ENCODE results near the gene ZNF90. TPM values are rescaled to one million over a fixed set of nuclear protein-coding genes. Genes with fewer than 3 reads are reported as not detected.
"Not testable (repeated sequence)": the region's sequence is repeated elsewhere in the genome, so short reads cannot be mapped to it uniquely, and the experiment has no call there.

ZNF90 gene
- total RNA-seq, 1 experiment from 2014 or later: 0.40 TPM

DNA sequence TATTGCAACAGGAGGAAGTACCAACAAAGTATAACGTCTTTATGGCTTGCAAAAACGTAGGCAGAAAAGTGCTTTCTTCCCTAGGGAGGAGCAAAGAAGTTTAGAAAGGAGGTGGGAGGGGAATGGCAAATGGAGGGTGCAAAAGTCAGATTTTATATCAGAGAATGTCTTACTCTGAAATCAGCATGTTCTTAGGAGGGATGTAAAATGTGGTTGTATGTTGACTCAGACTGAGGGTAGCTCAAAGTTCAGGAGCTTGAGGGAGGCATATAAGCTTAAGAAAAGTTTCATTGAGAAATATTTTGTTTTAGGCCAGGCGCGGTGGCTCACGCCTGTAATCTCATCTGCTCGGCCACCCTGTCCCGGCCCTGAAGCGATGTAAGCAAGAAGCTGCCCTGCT lies 1.7 kb downstream of the ZNF90 start:
- no peaks in the 10 kb centered on the region for H3K27me3 ChIP-seq
- no peak overlapping the region for H3K4me3 ChIP-seq
- DNase-seq: no peak
- peaks cover 7% of the 10 kb centered on the region; the same call in 1 of the 2 replicates for H3K9me3 ChIP-seq
- no peaks in the 10 kb centered on the region for H3K36me3 ChIP-seq

DNA sequence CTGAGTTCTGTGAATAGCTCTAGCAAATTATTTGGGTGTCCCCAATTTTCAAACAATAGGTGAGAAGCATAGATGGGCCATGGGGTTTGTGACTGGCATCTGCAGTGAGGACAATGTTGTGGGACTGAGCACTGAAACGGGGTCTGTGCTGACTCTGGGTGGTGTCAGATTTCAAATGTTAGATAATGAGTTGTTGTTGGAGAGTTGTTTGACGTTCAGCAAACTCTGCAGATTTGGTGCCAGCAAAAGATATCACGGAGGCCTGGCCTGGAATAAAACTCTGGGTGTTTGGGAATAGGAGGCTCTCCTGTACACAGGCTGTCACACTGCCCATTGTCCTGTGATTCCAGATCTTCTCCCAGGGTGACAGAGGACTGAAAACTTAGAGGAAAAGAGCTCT lies 2.9 kb downstream of the ZNF90 start:
- Histone ChIP-seq H3K36me3 (no peaks in the 10 kb centered on the region), H3K9me3 (peaks cover 7% of the 10 kb centered on the region; the same call in 1 of the 2 replicates), H3K4me3 (no peak overlapping the region), H3K27me3 (no peaks in the 10 kb centered on the region)
- DNase-seq: no peak

GRCh38 chr19:20082232-20082833 lies 4.5 kb downstream of the ZNF90 start:
- H3K36me3 ChIP-seq, H3K4me3 ChIP-seq, DNase-seq, H3K27me3 ChIP-seq, H3K9me3 ChIP-seq: not testable (repeated sequence)

DNA sequence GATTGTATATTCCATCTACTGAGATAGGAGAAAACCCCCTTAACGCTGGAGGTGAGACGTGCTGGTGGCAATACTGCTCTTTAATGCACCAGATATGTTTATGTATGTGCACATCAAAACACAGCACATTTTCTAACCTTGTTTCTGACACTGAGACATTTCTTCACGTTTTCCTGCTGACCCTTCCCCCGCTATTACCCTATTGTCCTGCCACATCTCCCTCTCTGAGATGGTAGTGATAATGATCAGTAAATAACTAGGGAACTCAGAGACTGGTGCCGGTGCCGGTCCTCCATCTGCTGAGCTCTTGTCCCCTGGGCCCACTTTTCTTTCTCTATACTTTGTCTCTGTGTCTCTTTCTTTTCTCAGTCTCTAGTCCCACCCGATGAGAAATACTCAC lies 5.1 kb downstream of the ZNF90 start:
- not testable (repeated sequence) for H3K4me3 ChIP-seq, H3K36me3 ChIP-seq, H3K27me3 ChIP-seq, DNase-seq, H3K9me3 ChIP-seq

DNA sequence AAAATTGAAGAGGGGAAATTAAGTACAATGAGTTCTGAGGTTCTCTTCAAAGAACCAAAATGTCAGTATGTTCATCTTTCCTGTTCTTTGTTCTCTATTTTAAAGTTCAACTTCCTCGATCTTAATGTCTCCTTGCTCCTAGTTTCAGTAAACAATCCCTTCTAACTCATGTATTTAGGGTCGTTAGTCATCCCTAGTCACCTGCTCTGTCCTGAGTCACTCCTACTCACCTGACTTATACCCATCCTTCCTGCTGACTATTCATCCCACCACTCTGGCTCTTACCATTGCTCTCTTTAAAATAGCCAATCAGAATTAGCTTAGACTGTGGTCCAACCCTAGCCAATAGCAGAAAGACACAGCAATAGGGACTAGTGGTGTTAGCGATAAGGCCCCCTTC lies 24.3 kb downstream of the ZNF90 start:
- DNase-seq: no peak
- peaks cover 3% of the 10 kb centered on the region; the same call in 1 of the 2 replicates for H3K36me3 ChIP-seq
- no peaks in the 10 kb centered on the region for H3K27me3 ChIP-seq
- no peak overlapping the region for H3K4me3 ChIP-seq
- peaks cover 11% of the 10 kb centered on the region; the same call in 1 of the 2 replicates for H3K9me3 ChIP-seq

- peaks cover 11% of the 10 kb centered on the region; the same call in 1 of the 2 replicates for H3K9me3 ChIP-seq
- H3K36me3 ChIP-seq: peaks cover 3% of the 10 kb centered on the region; the same call in 1 of the 2 replicates
- DNase-seq: no peak
- H3K27me3 ChIP-seq: no peaks in the 10 kb centered on the region
- no peak overlapping the region for H3K4me3 ChIP-seq
These were observed 25.4 kb downstream of the ZNF90 start for GRCh38 chr19:20103091-20103740.

GRCh38 chr19:20107301-20107700 lies 29.5 kb downstream of the ZNF90 start:
- Histone ChIP-seq H3K4me3 (no peak overlapping the region), H3K27me3 (no peaks in the 10 kb centered on the region), H3K9me3 (peaks cover 8% of the 10 kb centered on the region), H3K36me3 (peaks cover 3% of the 10 kb centered on the region; the same call in 1 of the 2 replicates)
- no peak for DNase-seq

DNA sequence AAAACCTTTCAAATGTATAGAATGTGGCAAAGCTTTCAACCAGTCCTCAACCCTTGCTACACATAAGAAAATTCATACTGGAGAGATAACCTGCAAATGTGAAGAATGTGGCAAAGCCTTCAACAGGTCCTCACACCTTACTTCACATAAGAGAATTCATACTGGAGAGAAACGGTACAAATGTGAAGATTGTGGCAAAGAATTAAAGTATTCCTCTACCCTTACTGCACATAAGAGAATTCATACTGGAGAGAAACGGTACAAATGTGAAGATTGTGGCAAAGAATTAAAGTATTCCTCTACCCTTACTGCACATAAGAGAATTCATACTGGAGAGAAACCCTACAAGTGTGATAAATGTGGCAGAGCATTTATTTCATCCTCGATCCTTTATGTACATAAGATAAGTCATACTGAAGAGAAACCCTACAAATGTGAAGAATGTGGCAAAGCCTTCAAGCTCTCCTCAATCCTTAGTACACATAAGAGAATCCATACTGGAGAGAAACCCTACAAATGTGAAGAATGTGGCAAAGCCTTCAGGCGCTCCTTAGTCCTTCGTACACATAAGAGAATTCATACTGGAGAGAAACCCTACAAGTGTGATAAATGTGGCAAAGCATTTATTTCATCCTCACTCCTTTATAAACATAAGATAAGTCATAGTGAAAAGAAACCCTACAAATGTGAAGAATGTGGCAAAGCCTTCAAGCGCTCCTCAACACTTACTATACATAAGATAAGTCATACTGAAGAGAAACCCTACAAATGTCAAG lies 40.5 kb downstream of the ZNF90 start:
- not testable (repeated sequence) for H3K4me3 ChIP-seq, DNase-seq, H3K27me3 ChIP-seq, H3K36me3 ChIP-seq
- peaks cover 58% of the 10 kb centered on the region for H3K9me3 ChIP-seq

GRCh38 chr19:20124879-20125278 lies 47.1 kb downstream of the ZNF90 start:
- H3K27me3 ChIP-seq: no peaks in the 10 kb centered on the region
- peaks cover 22% of the 10 kb centered on the region for H3K9me3 ChIP-seq
- no peaks in the 10 kb centered on the region for H3K36me3 ChIP-seq
- H3K4me3 ChIP-seq: no peak overlapping the region
- no peak for DNase-seq

DNA sequence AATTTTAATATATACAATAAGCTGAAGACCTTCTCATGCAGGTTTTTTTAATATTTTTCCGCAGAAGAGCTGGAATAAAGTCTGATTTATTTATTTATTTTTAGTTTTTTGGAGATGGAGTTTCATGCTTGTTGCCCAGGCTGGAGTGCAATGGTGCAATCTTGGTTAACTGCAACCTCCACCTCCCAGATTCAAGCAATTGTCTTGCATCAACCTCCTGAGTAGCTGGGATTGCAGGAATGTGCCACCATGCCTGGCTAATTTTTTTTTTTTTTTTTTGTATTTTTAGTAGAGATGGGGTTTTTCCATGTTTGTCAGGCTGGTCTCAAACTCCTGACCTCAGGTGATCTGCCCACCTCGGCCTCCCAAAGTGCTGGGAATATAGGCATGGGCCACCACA lies 55.1 kb downstream of the ZNF90 start:
- H3K9me3 ChIP-seq, H3K4me3 ChIP-seq, H3K27me3 ChIP-seq, H3K36me3 ChIP-seq, DNase-seq: not testable (repeated sequence)

GRCh38 chr19:20137714-20138113 lies 59.9 kb downstream of the ZNF90 start:
- not testable (repeated sequence) for H3K9me3 ChIP-seq, DNase-seq, H3K27me3 ChIP-seq, H3K36me3 ChIP-seq, H3K4me3 ChIP-seq

GRCh38 chr19:20151617-20152145 lies 73.9 kb downstream of the ZNF90 start:
- no peaks in the 10 kb centered on the region for H3K27me3 ChIP-seq
- no peak for DNase-seq
- H3K36me3 ChIP-seq: no peaks in the 10 kb centered on the region
- no peaks in the 10 kb centered on the region for H3K9me3 ChIP-seq
- H3K4me3 ChIP-seq: no peak overlapping the region

DNA sequence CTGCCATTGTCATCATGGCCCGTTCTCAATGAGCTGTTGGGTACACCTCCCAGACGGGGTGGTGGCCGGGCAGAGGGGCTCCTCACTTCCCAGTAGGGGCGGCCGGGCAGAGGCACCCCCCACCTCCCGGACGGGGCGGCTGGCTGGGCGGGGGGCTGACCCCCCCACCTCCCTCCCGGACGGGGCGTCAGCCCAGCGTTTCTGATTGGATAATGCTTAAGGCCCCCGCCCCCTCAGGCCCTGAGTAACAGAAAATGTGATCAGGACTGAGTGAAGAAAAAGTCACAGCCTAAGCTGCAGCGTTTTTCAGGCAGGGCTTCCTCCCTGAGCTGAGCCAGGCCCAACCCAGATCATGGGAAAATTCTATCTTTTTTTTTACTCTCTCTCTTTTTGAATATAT lies 74.7 kb downstream of the ZNF90 start:
- H3K9me3 ChIP-seq, H3K36me3 ChIP-seq, DNase-seq, H3K27me3 ChIP-seq, H3K4me3 ChIP-seq: not testable (repeated sequence)

DNA sequence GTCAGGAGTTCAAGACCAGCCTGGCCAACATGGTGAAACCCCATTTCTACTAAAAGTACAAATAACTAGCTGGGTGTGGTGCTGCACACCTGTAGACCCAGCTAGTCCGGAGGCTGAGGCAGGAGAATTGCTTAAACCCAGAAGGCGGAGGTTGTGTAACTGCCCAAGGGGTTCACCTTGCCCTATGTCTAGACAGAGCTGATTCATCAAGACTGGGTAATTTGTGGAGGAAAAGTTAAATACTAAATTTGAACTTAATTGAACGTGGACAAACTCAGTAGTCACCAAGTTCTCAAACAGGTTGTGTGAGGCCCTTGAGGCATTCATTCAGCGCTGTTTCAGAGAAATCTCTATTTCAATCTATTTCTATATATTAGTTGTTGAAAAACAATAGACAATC lies 75.5 kb downstream of the ZNF90 start:
- no peak for DNase-seq
- Histone ChIP-seq H3K4me3 (no peak overlapping the region), H3K9me3 (no peaks in the 10 kb centered on the region), H3K27me3 (no peaks in the 10 kb centered on the region), H3K36me3 (no peaks in the 10 kb centered on the region)

GRCh38 chr19:20154636-20155035 lies 76.8 kb downstream of the ZNF90 start:
- Histone ChIP-seq H3K4me3 (no peak overlapping the region), H3K9me3 (no peaks in the 10 kb centered on the region), H3K27me3 (no peaks in the 10 kb centered on the region), H3K36me3 (no peaks in the 10 kb centered on the region)
- DNase-seq: no peak

DNA sequence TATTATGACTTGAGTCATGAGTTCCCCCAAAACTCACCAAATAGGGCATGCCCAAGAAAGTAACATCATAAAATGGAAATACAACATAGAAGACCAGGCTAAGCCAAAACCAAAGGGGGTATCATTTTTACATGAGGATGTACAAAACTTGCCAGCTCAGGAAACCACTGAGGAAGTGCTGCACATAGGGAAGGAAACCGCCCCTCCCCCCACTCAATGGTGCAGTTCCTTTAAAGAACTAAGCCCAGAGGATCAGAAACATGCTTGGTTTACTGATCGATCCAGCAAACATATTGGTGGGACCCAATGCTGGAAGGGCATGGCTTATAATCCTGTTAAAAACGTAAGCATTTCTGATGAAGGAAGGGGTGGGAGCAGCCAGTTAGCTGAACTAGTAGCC lies 85.0 kb downstream of the ZNF90 start:
- no peak for DNase-seq
- Histone ChIP-seq H3K4me3 (no peak overlapping the region), H3K27me3 (no peaks in the 10 kb centered on the region), H3K36me3 (peaks cover 6% of the 10 kb centered on the region), H3K9me3 (peaks cover 9% of the 10 kb centered on the region)

DNA sequence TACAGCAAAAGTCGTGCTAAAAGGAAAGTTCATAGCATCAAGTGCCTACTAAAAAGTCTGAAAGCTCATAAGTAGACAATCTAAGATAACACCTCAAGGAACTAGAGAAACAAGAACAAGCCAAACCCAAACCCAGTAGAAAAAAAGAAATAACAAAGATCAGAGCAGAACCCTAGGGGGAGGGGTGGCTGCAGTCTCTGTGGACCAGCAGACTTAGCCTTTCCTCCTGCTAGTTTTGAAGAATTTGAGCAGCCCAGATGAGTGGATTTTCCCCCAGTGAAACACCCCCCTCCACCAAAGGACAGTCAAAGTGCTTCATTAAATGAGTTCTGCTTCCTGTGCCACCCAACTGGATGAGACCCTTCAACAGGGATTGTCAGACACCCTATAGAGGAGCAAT lies 86.7 kb downstream of the ZNF90 start:
- no peak for DNase-seq
- no peak overlapping the region for H3K4me3 ChIP-seq

More for the DNA sequence above, 86.7 kb downstream of the ZNF90 start:
- H3K9me3 ChIP-seq: peaks cover 16% of the 10 kb centered on the region
- H3K27me3 ChIP-seq: no peaks in the 10 kb centered on the region
- H3K36me3 ChIP-seq: peaks cover 21% of the 10 kb centered on the region
